HepG2 (cell line): ENCODE data around the gene LYRM4. TPM values are rescaled to one million over a fixed set of nuclear protein-coding genes. Genes with fewer than 3 reads are reported as not detected.

Source experiments
- ATF1 ChIP-seq: IDR thresholded peaks from 2 replicates; pipeline ENCODE4 v1.6.1; 2016; ENCODE audit warnings: mild to moderate bottlenecking, control low read depth
- CENPT ChIP-seq: sonication (generic); formaldehyde crosslinking; IDR thresholded peaks from 2 replicates; pipeline ENCODE4 v1.8.0; 2022; ENCODE audit warnings: low read depth, mild to moderate bottlenecking, moderate library complexity, missing genetic modification reagents
- DR1 ChIP-seq: sonication (generic); formaldehyde crosslinking; IDR thresholded peaks from 2 replicates; pipeline ENCODE4 v1.8.0; 2021; ENCODE audit warnings: mild to moderate bottlenecking, missing genetic modification reagents, inconsistent platforms
- FOXJ3 ChIP-seq: sonication (generic); formaldehyde crosslinking; IDR thresholded peaks from 2 replicates; pipeline ENCODE4 v1.4.0; 2020; ENCODE audit warnings: missing genetic modification reagents, mild to moderate bottlenecking, borderline replicate concordance
- HMGA1 ChIP-seq: sonication (generic); formaldehyde crosslinking; conservative IDR thresholded peaks from 2 replicates; pipeline ENCODE4 v1.4.0; 2020; ENCODE audit warnings: missing genetic modification reagents
- REPIN1 ChIP-seq: sonication (generic); formaldehyde crosslinking; IDR thresholded peaks from 2 replicates; pipeline ENCODE4 v1.8.0; 2022; ENCODE audit warnings: missing genetic modification reagents, low read depth, mild to moderate bottlenecking, borderline replicate concordance
- REXO4 ChIP-seq: sonication (generic); formaldehyde crosslinking; IDR thresholded peaks from 2 replicates; pipeline ENCODE4 v1.8.0; 2022; ENCODE audit warnings: missing genetic modification reagents, mild to moderate bottlenecking, borderline replicate concordance
- RFX3 ChIP-seq: IDR thresholded peaks from 2 replicates; pipeline ENCODE4 v1.6.1; 2016; ENCODE audit warnings: missing biosample characterization, missing genetic modification reagents
- SAFB2 ChIP-seq: sonication (generic); formaldehyde crosslinking; IDR thresholded peaks from 2 replicates; pipeline ENCODE4 v1.5.1; 2020; ENCODE audit warnings: missing genetic modification reagents, low read depth, mild to moderate bottlenecking, borderline replicate concordance
- ZFP37 ChIP-seq: sonication (generic); formaldehyde crosslinking; IDR thresholded peaks from 2 replicates; pipeline ENCODE4 v1.4.0; 2020; ENCODE audit warnings: missing genetic modification reagents, borderline replicate concordance
- ZIK1 ChIP-seq: sonication (generic); formaldehyde crosslinking; IDR thresholded peaks from 2 replicates; pipeline ENCODE4 v1.5.0; 2020; ENCODE audit warnings: mild to moderate bottlenecking, low read depth, missing genetic modification reagents, borderline replicate concordance
- ZNF430 ChIP-seq: sonication (generic); formaldehyde crosslinking; IDR thresholded peaks from 2 replicates; pipeline ENCODE4 v1.9.0; 2021; ENCODE audit warnings: mild to moderate bottlenecking, missing genetic modification reagents
- ZNF572 ChIP-seq: sonication (generic); formaldehyde crosslinking; IDR thresholded peaks from 2 replicates; pipeline ENCODE4 v1.5.1; 2020; ENCODE audit warnings: mild to moderate bottlenecking, missing genetic modification reagents
- ZSCAN29 ChIP-seq: sonication (generic); formaldehyde crosslinking; conservative IDR thresholded peaks from 2 replicates; pipeline ENCODE4 v1.4.0; 2020; ENCODE audit warnings: mild to moderate bottlenecking, missing genetic modification reagents
- ZSCAN9 ChIP-seq: IDR thresholded peaks from 2 replicates; pipeline ENCODE4 v1.6.1; 2016; ENCODE audit warnings: borderline replicate concordance
- polyA plus RNA-seq, 8 experiments: library from polyadenylated mRNA; depleted of rRNA in 3 of 8; stranded (reverse) in 7 of 8; unstranded in 1 of 8; fragments of >200 nt; fragmentation: Illumina TruSeq in 4 of 8; extraction: Trizol in 4 of 8; gene quantifications; 2 replicates each; pipeline versions ENCODE4 v1.2.1 to v1.2.3, GENCODE V29; 2011 to 2016; ENCODE audit warnings: low read depth in 4 of 8, missing spikeins in 1 of 8, mixed read lengths in 1 of 8; ENCODE audit not compliant: insufficient read depth in 1 of 8
- total RNA-seq, 5 experiments: library from RNA; depleted of rRNA; stranded (reverse); fragments of >200 nt; fragmentation: Illumina TruSeq; extraction: Trizol; gene quantifications; 2 replicates each; pipeline ENCODE4 v1.2.3, GENCODE V29; 2016; ENCODE audit warnings: low read depth in 1 of 5
- TF ChIP-seq, protein P1 (sequence below): sonication (generic); formaldehyde crosslinking; IDR thresholded peaks from 2 replicates; pipeline ENCODE4 v1.4.0; 2020; ENCODE audit warnings: missing genetic modification reagents
- TF ChIP-seq, protein P2 (sequence below): IDR thresholded peaks from 2 replicates; pipeline ENCODE4 v1.6.1; 2016; ENCODE audit warnings: mild to moderate bottlenecking, missing biosample characterization, missing genetic modification reagents
- TF ChIP-seq, protein P3 (sequence below): IDR thresholded peaks from 2 replicates; pipeline ENCODE4 v1.6.1; 2016
- TF ChIP-seq, protein P4 (sequence below): sonication (generic); formaldehyde crosslinking; IDR thresholded peaks from 2 replicates; pipeline ENCODE4 v1.9.0; 2022; ENCODE audit warnings: low read depth, missing genetic modification reagents

LYRM4 gene
- total and polyA plus RNA-seq, 2 of the 13 experiments (the other 11 are each of a cell fraction or from before 2014, with no cell fraction given), result 64.6 to 67.5 TPM

DNA sequence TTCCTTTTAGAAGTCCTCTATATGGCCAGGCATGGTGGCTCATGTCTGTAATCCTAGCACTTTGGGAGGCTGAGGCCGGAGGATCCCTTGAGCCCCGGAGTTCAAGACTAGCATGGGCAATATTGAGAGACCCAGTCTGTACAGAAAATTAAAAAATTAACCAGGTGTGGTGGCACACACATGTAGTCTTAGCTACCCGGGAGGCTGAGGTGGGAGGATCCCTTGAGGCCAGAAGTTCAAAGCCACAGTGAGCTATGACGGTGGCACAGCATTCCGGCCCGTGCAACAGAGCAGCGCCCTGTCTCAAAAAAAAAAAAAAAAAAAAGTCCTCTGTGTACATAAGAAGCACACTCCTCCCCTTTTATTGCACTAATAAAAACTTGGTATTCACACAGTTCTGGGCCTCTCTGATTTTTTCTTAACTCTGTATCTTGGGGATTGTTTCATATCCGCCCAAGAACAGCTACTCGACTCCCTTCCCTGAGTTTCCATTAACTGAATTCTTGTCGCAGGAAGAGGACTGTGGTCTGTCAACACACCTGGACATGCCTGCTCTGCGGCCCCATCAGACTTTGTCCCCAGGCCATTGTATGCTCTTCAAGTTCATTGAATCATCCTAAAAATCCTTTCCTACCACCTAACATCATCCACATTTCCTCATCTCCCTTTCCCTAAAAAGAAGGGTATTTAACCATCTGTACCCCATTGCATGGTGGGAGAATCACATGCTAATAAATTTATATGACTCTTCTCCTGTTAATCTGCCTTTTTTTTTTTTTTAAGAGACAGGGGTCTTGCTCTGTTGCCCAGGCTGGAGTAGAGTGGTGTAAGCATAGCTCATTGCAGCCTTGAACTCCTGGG is 201.5 kb downstream of the LYRM4 start (continued):
- TF ChIP-seq, protein P1, sequence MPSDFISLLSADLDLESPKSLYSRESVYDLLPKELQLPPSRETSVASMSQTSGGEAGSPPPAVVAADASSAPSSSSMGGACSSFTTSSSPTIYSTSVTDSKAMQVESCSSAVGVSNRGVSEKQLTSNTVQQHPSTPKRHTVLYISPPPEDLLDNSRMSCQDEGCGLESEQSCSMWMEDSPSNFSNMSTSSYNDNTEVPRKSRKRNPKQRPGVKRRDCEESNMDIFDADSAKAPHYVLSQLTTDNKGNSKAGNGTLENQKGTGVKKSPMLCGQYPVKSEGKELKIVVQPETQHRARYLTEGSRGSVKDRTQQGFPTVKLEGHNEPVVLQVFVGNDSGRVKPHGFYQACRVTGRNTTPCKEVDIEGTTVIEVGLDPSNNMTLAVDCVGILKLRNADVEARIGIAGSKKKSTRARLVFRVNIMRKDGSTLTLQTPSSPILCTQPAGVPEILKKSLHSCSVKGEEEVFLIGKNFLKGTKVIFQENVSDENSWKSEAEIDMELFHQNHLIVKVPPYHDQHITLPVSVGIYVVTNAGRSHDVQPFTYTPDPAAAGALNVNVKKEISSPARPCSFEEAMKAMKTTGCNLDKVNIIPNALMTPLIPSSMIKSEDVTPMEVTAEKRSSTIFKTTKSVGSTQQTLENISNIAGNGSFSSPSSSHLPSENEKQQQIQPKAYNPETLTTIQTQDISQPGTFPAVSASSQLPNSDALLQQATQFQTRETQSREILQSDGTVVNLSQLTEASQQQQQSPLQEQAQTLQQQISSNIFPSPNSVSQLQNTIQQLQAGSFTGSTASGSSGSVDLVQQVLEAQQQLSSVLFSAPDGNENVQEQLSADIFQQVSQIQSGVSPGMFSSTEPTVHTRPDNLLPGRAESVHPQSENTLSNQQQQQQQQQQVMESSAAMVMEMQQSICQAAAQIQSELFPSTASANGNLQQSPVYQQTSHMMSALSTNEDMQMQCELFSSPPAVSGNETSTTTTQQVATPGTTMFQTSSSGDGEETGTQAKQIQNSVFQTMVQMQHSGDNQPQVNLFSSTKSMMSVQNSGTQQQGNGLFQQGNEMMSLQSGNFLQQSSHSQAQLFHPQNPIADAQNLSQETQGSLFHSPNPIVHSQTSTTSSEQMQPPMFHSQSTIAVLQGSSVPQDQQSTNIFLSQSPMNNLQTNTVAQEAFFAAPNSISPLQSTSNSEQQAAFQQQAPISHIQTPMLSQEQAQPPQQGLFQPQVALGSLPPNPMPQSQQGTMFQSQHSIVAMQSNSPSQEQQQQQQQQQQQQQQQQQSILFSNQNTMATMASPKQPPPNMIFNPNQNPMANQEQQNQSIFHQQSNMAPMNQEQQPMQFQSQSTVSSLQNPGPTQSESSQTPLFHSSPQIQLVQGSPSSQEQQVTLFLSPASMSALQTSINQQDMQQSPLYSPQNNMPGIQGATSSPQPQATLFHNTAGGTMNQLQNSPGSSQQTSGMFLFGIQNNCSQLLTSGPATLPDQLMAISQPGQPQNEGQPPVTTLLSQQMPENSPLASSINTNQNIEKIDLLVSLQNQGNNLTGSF (CRISPR knock-in tag), result no peak
- peak; percentile 68; the same call in 1 of the 2 replicates for TF ChIP-seq REPIN1 (CRISPR knock-in tag)
- no peak for TF ChIP-seq DR1 (CRISPR knock-in tag)
- no peak for TF ChIP-seq ZNF572 (CRISPR knock-in tag)
- peak; percentile 91; the same call in 1 of the 2 replicates for TF ChIP-seq ZNF430
- no peak for TF ChIP-seq RFX3 (CRISPR knock-in tag)
- TF ChIP-seq CENPT (CRISPR knock-in tag), result no peak
- TF ChIP-seq FOXJ3 (CRISPR knock-in tag), result peak; percentile 58; the same call in 1 of the 2 replicates
- TF ChIP-seq SAFB2 (CRISPR knock-in tag), result peak; percentile 74; the same call in 1 of the 2 replicates
- peak; percentile 70 for TF ChIP-seq ATF1 (CRISPR knock-in tag)
- TF ChIP-seq ZIK1, result no peak
- TF ChIP-seq ZFP37 (CRISPR knock-in tag), result no peak; the same call in 1 of the 2 replicates
- TF ChIP-seq REXO4, result no peak
- TF ChIP-seq ZSCAN29 (CRISPR knock-in tag), result peak; percentile 37; the same call in 1 of the 2 replicates
- TF ChIP-seq, protein P2, sequence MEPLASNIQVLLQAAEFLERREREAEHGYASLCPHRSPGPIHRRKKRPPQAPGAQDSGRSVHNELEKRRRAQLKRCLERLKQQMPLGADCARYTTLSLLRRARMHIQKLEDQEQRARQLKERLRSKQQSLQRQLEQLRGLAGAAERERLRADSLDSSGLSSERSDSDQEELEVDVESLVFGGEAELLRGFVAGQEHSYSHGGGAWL (CRISPR knock-in tag), result no peak
- TF ChIP-seq, protein P3, sequence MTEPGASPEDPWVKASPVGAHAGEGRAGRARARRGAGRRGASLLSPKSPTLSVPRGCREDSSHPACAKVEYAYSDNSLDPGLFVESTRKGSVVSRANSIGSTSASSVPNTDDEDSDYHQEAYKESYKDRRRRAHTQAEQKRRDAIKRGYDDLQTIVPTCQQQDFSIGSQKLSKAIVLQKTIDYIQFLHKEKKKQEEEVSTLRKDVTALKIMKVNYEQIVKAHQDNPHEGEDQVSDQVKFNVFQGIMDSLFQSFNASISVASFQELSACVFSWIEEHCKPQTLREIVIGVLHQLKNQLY, result peak; percentile 84
- TF ChIP-seq, protein P4, sequence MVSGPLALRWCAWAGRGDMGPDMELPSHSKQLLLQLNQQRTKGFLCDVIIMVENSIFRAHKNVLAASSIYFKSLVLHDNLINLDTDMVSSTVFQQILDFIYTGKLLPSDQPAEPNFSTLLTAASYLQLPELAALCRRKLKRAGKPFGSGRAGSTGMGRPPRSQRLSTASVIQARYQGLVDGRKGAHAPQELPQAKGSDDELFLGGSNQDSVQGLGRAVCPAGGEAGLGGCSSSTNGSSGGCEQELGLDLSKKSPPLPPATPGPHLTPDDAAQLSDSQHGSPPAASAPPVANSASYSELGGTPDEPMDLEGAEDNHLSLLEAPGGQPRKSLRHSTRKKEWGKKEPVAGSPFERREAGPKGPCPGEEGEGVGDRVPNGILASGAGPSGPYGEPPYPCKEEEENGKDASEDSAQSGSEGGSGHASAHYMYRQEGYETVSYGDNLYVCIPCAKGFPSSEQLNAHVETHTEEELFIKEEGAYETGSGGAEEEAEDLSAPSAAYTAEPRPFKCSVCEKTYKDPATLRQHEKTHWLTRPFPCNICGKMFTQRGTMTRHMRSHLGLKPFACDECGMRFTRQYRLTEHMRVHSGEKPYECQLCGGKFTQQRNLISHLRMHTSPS, result peak; percentile 19; the same call in 1 of the 2 replicates
- TF ChIP-seq ZSCAN9, result peak; percentile 89
- TF ChIP-seq HMGA1 (CRISPR knock-in tag), result no peak
